NCI-H1436 treated with DMSO at 0.1 percent for 48 hours (cell line): ENCODE results near the gene PLXNA1.

Source experiments
- DNase-seq: peaks from one replicate; lab custom pipeline; 2025; lab: John Stamatoyannopoulos, UW

Gene PLXNA1

GRCh38 chr3:127018306-127018828, 35.5 kb downstream of the PLXNA1 start:
- DNase-seq, result no peak

- DNase-seq, result no peak
These were observed 36.5 kb downstream of the PLXNA1 start for GRCh38 chr3:127019449-127019848.

- no peak for DNase-seq
These were observed 37.6 kb downstream of the PLXNA1 start for GRCh38 chr3:127020543-127020942.

- DNase-seq, result no peak
These were observed 39.9 kb downstream of the PLXNA1 start for GRCh38 chr3:127022849-127023248.

- DNase-seq, result no peak
These were observed 42.5 kb downstream of the PLXNA1 start for GRCh38 chr3:127025456-127025855.

- no peak for DNase-seq
These were observed 43.1 kb downstream of the PLXNA1 start for GRCh38 chr3:127026036-127026435.

GRCh38 chr3:127026661-127027060, 43.7 kb downstream of the PLXNA1 start:
- no peak for DNase-seq

- DNase-seq, result no peak
These were observed 44.3 kb downstream of the PLXNA1 start for GRCh38 chr3:127027061-127027735.

- DNase-seq, result no peak
These were observed 45.1 kb downstream of the PLXNA1 start for GRCh38 chr3:127027811-127028548.

- no peak for DNase-seq
These were observed 46.1 kb downstream of the PLXNA1 start for GRCh38 chr3:127028781-127029657.

- no peak for DNase-seq
These were observed 47.0 kb downstream of the PLXNA1 start for GRCh38 chr3:127029658-127030507.

GRCh38 chr3:127030508-127031412, 47.8 kb downstream of the PLXNA1 start:
- DNase-seq, result no peak

GRCh38 chr3:127031413-127031810, 48.5 kb downstream of the PLXNA1 start:
- DNase-seq, result no peak

- DNase-seq, result no peak
These were observed 48.9 kb downstream of the PLXNA1 start for GRCh38 chr3:127031845-127032244.

- DNase-seq, result no peak
These were observed 49.5 kb downstream of the PLXNA1 start for GRCh38 chr3:127032296-127032990.
